ENCODE results near the gene SERPINB12.

Gene SERPINB12

DNA sequence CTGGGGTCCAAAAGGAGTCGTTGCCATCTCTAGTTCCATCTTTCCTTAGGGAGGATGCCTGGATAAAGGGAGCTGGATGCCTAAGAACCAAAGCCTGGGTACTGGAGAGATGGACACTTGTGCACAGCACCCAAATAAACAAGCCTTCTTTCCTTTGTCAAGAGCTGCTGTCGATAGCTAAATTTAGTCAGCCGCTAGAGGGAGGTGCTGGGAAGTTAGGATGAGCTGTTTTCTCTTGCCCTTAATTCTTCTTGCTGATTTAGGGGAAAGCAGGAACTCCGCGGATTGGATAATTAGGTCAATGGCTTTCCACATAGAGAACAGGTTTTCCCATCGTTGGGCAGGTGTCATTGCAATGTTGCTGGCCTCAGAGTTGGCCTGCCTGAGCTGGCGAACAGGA lies 30.9 kb upstream of the SERPINB12 start:
- H3K4me3 ChIP-seq (replicated peaks; ENCODE audit: low read depth, low read length), result no peak overlapping the region
- DNase-seq (ENCODE audit: extremely low read depth, low read depth), result peak; percentile 26
- TF ChIP-seq, protein P1, sequence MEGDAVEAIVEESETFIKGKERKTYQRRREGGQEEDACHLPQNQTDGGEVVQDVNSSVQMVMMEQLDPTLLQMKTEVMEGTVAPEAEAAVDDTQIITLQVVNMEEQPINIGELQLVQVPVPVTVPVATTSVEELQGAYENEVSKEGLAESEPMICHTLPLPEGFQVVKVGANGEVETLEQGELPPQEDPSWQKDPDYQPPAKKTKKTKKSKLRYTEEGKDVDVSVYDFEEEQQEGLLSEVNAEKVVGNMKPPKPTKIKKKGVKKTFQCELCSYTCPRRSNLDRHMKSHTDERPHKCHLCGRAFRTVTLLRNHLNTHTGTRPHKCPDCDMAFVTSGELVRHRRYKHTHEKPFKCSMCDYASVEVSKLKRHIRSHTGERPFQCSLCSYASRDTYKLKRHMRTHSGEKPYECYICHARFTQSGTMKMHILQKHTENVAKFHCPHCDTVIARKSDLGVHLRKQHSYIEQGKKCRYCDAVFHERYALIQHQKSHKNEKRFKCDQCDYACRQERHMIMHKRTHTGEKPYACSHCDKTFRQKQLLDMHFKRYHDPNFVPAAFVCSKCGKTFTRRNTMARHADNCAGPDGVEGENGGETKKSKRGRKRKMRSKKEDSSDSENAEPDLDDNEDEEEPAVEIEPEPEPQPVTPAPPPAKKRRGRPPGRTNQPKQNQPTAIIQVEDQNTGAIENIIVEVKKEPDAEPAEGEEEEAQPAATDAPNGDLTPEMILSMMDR (IDR thresholded peaks at IDR 0.05; ENCODE audit: low read depth, low read length, missing control alignments), result peak; percentile 73

DNA sequence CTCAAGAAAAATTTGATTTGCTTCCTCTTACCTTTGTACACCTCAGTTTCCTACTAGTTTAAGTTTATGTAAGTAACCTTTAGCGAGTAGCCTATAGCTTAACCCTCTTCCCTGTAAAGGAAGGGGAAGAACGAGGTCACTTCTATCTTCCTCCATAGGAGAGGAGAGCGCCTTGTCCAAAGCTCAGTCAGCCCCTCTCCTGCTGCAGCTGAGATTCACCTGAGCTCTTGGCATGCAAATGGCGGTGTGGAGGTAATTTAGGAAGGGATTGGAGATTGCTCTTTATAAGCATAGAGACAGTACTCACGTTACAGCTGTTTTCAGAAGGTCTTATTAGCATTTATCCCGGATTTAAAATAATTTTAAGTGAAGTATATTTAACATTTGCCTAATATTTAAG lies 27.8 kb upstream of the SERPINB12 start:
- TF ChIP-seq, protein P1 (IDR thresholded peaks at IDR 0.05; ENCODE audit: low read depth, low read length, missing control alignments), result no peak
- H3K4me3 ChIP-seq (replicated peaks; ENCODE audit: low read depth, low read length), result no peak overlapping the region
- DNase-seq (ENCODE audit: extremely low read depth, low read depth), result no peak

DNA sequence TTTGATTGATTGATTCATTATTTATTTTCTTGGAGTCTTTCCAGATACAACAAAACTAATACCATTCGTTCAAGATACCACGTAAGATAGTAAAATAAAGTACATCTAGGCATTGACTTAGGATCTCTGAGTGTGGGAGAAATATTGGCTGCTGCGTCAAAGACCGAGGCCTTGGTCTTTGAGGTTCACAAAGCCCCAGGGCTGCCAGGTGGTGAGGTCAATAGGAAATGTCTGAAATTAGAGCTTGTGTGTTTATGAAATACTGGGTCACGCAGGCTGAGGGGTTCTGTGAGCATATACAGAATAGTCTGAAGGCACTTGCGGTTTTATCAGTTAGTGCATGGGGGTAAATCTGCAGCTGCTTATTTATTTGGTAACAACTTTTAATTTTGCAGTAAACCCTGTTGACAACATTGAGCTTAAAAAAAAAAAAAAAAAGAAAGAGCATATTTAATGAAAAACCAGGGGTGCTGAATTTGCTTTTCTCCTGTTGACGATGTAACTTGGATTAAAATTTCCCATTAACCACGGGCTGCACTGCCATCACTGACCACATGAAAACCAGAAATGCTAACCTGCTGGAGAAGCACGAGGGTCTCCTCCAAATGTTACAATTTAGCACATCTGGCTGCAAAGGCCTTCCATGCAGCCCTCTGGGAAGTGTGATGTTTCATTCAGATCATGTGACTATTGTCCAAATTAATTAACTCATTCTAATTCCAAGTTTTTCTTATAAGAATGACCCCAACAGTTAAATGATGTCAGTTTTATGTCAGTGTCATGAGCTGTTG lies 27.1 kb upstream of the SERPINB12 start:
- TF ChIP-seq, protein P1 (IDR thresholded peaks at IDR 0.05; ENCODE audit: low read depth, low read length, missing control alignments), result peak; percentile 4
- no peak for DNase-seq (ENCODE audit: extremely low read depth, low read depth)
- no peak overlapping the region for H3K4me3 ChIP-seq (replicated peaks; ENCODE audit: low read depth, low read length)

DNA sequence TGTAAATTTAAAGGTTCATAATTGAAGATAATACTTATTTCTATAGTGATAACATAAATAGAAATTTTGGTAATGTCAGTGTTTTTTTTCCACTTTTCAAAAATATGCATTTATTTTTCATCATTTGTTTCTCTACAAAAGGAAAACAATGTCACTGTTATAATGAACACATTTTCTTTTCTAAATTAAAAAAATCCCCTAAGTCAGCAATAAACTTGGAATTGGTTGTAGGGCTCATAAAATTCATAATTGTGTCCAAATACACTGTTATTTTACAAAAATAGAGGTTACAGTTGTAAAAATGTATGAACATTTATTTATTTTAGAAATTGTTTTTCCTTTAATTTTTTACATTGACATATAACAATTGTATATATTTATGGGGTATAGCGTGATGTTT lies 26.4 kb upstream of the SERPINB12 start:
- no peak for DNase-seq (ENCODE audit: extremely low read depth, low read depth)
- TF ChIP-seq, protein P1 (IDR thresholded peaks at IDR 0.05; ENCODE audit: low read depth, low read length, missing control alignments), result no peak
- H3K4me3 ChIP-seq (replicated peaks; ENCODE audit: low read depth, low read length), result no peak overlapping the region

DNA sequence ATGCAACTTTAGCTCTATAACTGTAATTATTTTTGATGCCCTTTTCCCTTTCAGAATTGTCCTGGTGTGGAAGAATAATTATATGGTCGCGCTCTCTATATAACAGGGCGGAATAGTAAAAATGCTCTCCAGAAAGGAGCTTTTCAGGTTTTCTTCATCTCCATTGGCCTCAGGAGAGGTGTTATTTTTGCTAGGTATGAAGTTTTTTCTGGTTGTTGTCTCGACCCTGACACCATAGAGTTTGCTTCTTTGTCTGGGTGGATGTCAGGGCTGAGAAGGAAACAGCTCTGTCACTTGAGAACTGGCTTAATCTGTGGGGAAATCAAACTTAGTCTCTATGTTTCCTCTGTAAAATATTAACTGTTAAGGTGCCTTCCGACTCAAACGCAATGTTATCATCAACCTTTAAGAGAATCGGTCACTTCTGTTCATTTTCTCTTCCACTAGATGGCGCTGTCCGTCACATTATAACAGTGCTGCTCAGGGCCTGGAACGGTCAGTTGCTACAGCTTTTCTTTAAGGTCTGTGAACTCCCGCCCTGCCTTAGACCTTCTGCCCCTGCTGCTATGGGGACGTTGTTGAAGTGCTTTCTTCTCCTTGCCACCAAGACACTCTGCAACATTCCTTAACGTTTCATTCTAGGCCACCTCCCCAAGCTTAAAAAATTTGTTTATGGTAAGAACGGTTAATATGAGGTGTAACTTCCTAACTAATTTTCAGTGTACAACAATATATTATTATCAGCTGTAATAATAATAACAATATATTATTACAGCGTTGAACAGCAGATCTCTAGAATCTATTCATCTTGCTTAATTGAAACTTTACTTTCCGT lies 23.8 kb upstream of the SERPINB12 start:
- DNase-seq (ENCODE audit: extremely low read depth, low read depth), result peak; percentile 56
- TF ChIP-seq, protein P1 (IDR thresholded peaks at IDR 0.05; ENCODE audit: low read depth, low read length, missing control alignments), result peak; percentile 67
- H3K4me3 ChIP-seq (replicated peaks; ENCODE audit: low read depth, low read length), result no peak overlapping the region

DNA sequence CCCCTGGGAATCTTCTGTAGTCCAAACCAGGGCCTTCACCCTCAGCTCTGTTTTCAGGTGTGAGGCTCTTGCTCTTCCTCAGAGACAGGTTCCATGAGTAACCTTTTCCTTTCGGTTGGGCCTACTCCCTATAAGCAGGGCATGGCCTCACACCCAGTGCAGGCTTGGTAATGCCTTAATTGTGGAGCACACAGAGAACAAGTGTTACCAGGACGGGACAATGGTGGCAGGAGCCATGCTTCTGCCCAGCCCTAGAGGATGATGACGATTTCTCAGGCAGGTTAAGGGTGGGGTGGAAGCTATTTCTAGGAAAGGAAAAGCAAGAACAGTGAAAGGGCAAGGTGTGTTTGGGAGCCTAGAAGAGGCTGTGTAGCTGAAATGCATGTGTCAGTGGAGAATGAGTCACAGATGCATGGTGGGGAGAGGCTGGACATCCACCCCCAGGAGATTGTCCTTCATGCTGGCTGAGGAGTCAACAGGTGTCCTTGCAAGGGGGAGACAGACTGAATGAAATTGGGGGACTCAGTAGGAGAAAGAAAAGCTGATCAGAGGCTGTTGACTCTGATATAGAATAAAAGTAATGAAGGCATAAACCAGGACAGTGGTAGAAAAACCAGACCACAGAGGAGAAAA lies 22.0 kb upstream of the SERPINB12 start:
- DNase-seq (ENCODE audit: extremely low read depth, low read depth), result no peak
- H3K4me3 ChIP-seq (replicated peaks; ENCODE audit: low read depth, low read length), result no peak overlapping the region
- TF ChIP-seq, protein P1 (IDR thresholded peaks at IDR 0.05; ENCODE audit: low read depth, low read length, missing control alignments), result no peak

Measured in HFF-Myc (cell line).